Parathyroid adenoma (tissue), 2 donors: ENCODE results near the gene IFFO2.

ENCODE experiments used
- H2AFZ ChIP-seq: fragments of 300-600 bp; sonication (generic); one replicate; pipeline ENCODE4 v1.7.0; 2017; ENCODE audit warnings: antibody characterized with exemption, mild to moderate bottlenecking
- H3K27ac ChIP-seq: fragments of 300-600 bp; sonication (generic); one replicate; pipeline ENCODE4 v1.7.0; 2017
- H3K27me3 ChIP-seq: fragments of 300-600 bp; sonication (generic); one replicate; pipeline ENCODE4 v1.7.0; 2017; ENCODE audit warnings: low read length; ENCODE audit not compliant: control insufficient read depth, insufficient read depth
- H3K36me3 ChIP-seq: fragments of 300-600 bp; sonication (generic); one replicate; pipeline ENCODE4 v1.7.0; 2017; ENCODE audit warnings: low read length; ENCODE audit not compliant: control insufficient read depth, insufficient read depth
- H3K4me1 ChIP-seq: fragments of 300-600 bp; sonication (generic); one replicate; pipeline ENCODE4 v1.7.0; 2017; ENCODE audit warnings: control low read depth
- H3K4me2 ChIP-seq: fragments of 300-600 bp; sonication (generic); one replicate; pipeline ENCODE4 v1.7.0; 2017; ENCODE audit warnings: low read length
- H3K4me3 ChIP-seq: fragments of 300-600 bp; sonication (generic); one replicate; pipeline ENCODE4 v1.7.0; 2017; ENCODE audit warnings: low read depth, low read length
- H3K79me2 ChIP-seq: fragments of 300-600 bp; sonication (generic); one replicate; pipeline ENCODE4 v1.7.0; 2017; ENCODE audit warnings: control low read depth
- H3K9ac ChIP-seq: fragments of 300-600 bp; sonication (generic); one replicate; pipeline ENCODE4 v1.7.0; 2017; ENCODE audit warnings: mild to moderate bottlenecking
- H3K9me3 ChIP-seq: fragments of 300-600 bp; sonication (generic); one replicate; pipeline ENCODE4 v1.7.0; 2017; ENCODE audit warnings: low read length; ENCODE audit not compliant: control insufficient read depth
- TF ChIP-seq, protein P1 (sequence below): fragments of 300-600 bp; sonication (generic); IDR thresholded peaks from one replicate; pipeline ENCODE4 v1.7.0; 2017; ENCODE audit warnings: antibody characterized with exemption, mild to moderate bottlenecking
- donor health status: primary hyperparathyroidism.

Gene IFFO2

GRCh38 chr1:18937539-18937938 lies 18.9 kb downstream of the IFFO2 start:
- no peak overlapping the region for H3K27ac ChIP-seq
- H3K27me3 ChIP-seq = no peaks in the 10 kb centered on the region
- H3K36me3 ChIP-seq = no peaks in the 10 kb centered on the region
- H3K79me2 ChIP-seq = peaks cover 46% of the 10 kb centered on the region
- no peak overlapping the region for H3K4me2 ChIP-seq
- H3K4me3 ChIP-seq = no peak overlapping the region
- H3K9me3 ChIP-seq = no peaks in the 10 kb centered on the region
- TF ChIP-seq, protein P1, sequence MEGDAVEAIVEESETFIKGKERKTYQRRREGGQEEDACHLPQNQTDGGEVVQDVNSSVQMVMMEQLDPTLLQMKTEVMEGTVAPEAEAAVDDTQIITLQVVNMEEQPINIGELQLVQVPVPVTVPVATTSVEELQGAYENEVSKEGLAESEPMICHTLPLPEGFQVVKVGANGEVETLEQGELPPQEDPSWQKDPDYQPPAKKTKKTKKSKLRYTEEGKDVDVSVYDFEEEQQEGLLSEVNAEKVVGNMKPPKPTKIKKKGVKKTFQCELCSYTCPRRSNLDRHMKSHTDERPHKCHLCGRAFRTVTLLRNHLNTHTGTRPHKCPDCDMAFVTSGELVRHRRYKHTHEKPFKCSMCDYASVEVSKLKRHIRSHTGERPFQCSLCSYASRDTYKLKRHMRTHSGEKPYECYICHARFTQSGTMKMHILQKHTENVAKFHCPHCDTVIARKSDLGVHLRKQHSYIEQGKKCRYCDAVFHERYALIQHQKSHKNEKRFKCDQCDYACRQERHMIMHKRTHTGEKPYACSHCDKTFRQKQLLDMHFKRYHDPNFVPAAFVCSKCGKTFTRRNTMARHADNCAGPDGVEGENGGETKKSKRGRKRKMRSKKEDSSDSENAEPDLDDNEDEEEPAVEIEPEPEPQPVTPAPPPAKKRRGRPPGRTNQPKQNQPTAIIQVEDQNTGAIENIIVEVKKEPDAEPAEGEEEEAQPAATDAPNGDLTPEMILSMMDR = no peak
- no peak overlapping the region for H2AFZ ChIP-seq
- no peak overlapping the region for H3K9ac ChIP-seq
- peaks cover 26% of the 10 kb centered on the region for H3K4me1 ChIP-seq

DNA sequence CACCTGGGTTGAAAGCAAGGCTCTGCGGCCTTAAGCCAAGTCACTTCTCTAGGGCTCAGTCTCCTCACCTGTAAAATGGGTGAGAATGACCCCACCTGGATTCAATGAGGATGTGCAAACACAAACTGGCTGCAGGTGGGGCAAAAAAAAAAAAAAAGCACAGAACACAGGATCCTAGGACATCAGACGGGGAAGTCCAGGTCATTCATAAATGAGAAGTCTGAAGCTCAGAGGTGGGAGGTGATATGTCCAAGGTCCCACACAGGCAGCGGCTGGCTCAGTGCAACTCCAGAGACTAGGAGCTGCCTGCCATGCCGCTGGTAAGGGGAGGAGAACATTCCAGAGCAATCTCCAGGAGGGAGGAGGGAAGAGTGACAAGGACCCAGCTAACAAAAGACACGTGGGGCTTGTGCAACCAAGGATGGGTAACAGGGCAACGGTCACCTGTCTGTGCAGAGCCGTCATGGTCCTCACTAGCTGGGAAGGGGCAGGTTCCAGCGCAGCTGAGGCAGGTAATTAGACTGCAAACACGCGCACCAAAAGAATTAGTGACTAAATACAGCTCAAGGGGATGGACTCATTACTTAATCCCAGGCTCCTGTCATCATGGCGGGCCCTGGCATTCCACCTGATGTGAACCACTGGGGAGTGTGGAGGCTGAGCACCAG lies 19.5 kb downstream of the IFFO2 start:
- Histone ChIP-seq H2AFZ (no peak overlapping the region), H3K27me3 (no peaks in the 10 kb centered on the region), H3K9ac (no peak overlapping the region), H3K4me2 (no peak overlapping the region), H3K4me1 (peaks cover 23% of the 10 kb centered on the region), H3K9me3 (no peaks in the 10 kb centered on the region), H3K4me3 (no peak overlapping the region), H3K36me3 (no peaks in the 10 kb centered on the region), H3K27ac (no peak overlapping the region), H3K79me2 (peaks cover 43% of the 10 kb centered on the region)
- TF ChIP-seq, protein P1 = no peak

DNA sequence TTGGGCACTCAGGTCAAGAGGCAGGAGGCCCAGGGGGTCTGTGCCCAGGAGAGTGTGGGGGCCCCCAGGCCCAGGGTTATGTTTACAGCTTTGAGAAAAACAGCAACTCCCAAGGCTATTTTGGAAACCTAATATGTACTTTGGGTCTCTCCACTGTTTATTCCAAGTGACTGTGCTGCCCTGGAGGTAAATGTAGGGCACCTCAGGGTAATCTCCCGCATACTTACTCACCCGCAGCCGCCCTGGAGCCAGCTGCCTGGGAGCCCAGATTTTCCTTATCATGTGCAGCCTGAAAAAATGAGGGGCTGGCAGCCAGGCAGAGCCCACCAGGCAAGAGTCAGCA lies 20.0 kb downstream of the IFFO2 start:
- TF ChIP-seq, protein P1 = no peak
- no peaks in the 10 kb centered on the region for H3K27me3 ChIP-seq
- H2AFZ ChIP-seq = no peak overlapping the region
- no peak overlapping the region for H3K4me3 ChIP-seq
- no peak overlapping the region for H3K9ac ChIP-seq
- H3K4me2 ChIP-seq = no peak overlapping the region
- no peaks in the 10 kb centered on the region for H3K9me3 ChIP-seq
- H3K79me2 ChIP-seq = peaks cover 41% of the 10 kb centered on the region
- H3K36me3 ChIP-seq = no peaks in the 10 kb centered on the region
- peaks cover 21% of the 10 kb centered on the region for H3K4me1 ChIP-seq
- H3K27ac ChIP-seq = no peak overlapping the region

DNA sequence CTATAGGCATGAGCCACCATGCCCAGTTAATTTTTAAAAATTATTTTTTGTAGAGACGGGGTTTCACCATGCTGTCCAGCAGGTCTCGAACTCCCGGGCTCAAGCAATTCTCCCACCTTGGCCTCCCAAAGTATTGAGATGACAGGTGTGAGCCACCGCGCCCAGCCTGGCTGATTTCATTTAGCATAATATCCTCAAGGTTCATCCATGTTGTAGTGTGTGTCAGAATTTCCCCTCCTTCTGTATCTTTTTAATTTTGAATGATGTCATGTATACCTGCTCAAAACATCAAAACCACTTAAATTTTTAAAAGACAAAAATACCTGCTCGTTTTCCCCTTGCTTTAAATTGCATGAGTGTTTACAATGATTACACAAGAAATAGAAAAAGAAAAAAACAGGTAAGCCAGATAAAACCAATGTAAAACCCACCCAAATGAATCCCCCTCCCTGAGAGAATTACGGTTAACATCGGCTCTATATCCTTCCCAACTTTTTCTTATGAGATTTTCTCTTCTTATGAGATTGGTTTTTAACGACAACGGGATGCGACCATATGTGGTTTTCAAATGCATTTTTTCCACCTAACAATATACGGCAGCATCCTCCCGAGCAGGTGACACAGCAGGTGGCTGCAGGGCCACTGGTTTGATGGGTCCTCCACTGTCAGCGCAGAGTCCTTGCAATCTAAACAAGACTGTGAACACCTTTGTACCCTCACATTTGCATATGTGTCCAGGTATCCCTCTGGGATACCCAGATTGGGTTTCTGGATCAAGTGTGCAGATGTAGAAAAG lies 22.1 kb downstream of the IFFO2 start:
- Histone ChIP-seq H3K9ac (no peak overlapping the region), H3K27me3 (no peaks in the 10 kb centered on the region), H3K4me2 (no peak overlapping the region), H3K27ac (no peak overlapping the region), H3K79me2 (peaks cover 39% of the 10 kb centered on the region), H3K9me3 (no peaks in the 10 kb centered on the region), H3K4me3 (no peak overlapping the region), H3K36me3 (no peaks in the 10 kb centered on the region), H3K4me1 (peaks cover 15% of the 10 kb centered on the region), H2AFZ (no peak overlapping the region)
- TF ChIP-seq, protein P1 = no peak
